ENCODE data around the gene PFDN5. TPM values are rescaled to one million over a fixed set of nuclear protein-coding genes. Genes with fewer than 3 reads are reported as not detected.

Gene PFDN5
- total RNA-seq, 2 experiments from 2014 or later: 264 to 348 TPM

DNA sequence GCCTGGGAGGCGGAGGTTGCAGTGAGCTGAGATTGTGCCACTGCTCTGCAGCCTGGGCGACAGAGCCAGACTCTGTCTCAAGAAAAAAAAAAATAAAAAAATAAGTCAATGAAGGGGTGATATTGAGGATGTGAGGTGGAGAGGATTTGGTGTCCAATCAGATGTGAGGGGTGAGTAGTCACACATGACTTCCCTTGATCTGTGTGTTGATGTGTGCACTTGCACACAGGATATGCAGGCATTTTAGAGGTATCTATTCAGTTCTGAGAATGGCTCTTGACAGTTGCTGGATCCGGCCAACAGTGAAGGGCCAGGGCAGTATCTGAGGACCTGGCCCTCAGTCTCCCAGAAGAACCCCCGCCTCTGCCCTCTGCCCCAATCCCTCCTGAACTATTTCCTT lies 48.6 kb downstream of the PFDN5 start:
- Histone ChIP-seq H3K4me1 (ENCODE audit: insufficient read depth, low read length, poor library complexity, severe bottlenecking) (peaks cover 21% of the 10 kb centered on the region), H3K9me2 (ENCODE audit: insufficient read depth, low read length) (no peaks in the 10 kb centered on the region), H3K4me2 (ENCODE audit: low read length) (peak overlapping the region; percentile 80), H3K79me2 (ENCODE audit: insufficient read depth, low read depth, low read length) (no peaks in the 10 kb centered on the region), H3K9me3 (ENCODE audit: low read length) (no peaks in the 10 kb centered on the region), H3K4me3 (ENCODE audit: low read depth, low read length, poor library complexity, severe bottlenecking) (no peak overlapping the region), H3K27ac (ENCODE audit: low read depth, low read length, poor library complexity, severe bottlenecking) (no peak overlapping the region), H3K36me3 (ENCODE audit: insufficient read depth, low read length) (no peaks in the 10 kb centered on the region), H2AFZ (ENCODE audit: low read length) (peak overlapping the region; percentile 56; the same call in 1 of the 2 replicates), H4K20me1 (ENCODE audit: insufficient read depth, low read length) (no peaks in the 10 kb centered on the region)
- TF ChIP-seq CTCF (conservative IDR thresholded peaks at IDR 0.05; ENCODE audit: low read length) (no peak), EZH2phosphoT487 (IDR thresholded peaks at IDR 0.05; ENCODE audit: borderline replicate concordance, low read depth, low read length) (no peak)
- peak; percentile 33 for DNase-seq (ENCODE audit: low spot score)
- POLR2A ChIA-PET: interaction anchor here (0.7 to 4.1 kb wide), 4 partner anchors 19 to 165 kb away, joined by 3 to 30 read pairs (median 3); no protein-coding TSS in a partner anchor
- BruUV-seq (replicated peaks): no TSS peak
- intact Hi-C loops (cut with micrococcal nuclease; ENCODE audit: unreplicated experiment): no loop called here
- CTCF ChIA-PET (ENCODE audit: unreplicated experiment): interaction anchor here (1.0 to 2.3 kb wide), 3 partner anchors 19 to 130 kb away, joined by 3 to 43 read pairs (median 13); partner anchors contain the start of gene AAAS

DNA sequence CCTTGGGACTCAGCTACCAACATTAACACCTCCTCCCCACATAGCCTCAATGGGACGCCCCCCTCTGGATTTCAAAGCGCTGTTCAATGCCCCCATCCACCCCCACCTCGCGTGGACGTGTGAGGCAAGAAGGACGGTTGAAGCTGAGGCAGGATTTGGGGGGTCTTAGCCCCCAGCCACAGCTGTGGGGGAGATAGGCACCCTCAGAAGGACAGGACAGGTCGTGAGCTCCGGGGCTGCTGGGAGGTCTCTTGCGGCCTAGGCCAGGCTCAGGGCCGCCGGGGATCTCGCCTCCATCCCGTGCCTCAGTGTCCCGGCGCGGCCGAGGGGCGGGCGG lies 49.1 kb downstream of the PFDN5 start:
- Histone ChIP-seq H3K4me3 (ENCODE audit: low read depth, low read length, poor library complexity, severe bottlenecking) (peak overlapping the region; percentile 65), H3K9me3 (ENCODE audit: low read length) (no peaks in the 10 kb centered on the region), H3K79me2 (ENCODE audit: insufficient read depth, low read depth, low read length) (no peaks in the 10 kb centered on the region), H3K4me1 (ENCODE audit: insufficient read depth, low read length, poor library complexity, severe bottlenecking) (peaks cover 21% of the 10 kb centered on the region), H3K9me2 (ENCODE audit: insufficient read depth, low read length) (no peaks in the 10 kb centered on the region), H3K27ac (ENCODE audit: low read depth, low read length, poor library complexity, severe bottlenecking) (no peak overlapping the region), H3K36me3 (ENCODE audit: insufficient read depth, low read length) (no peaks in the 10 kb centered on the region), H2AFZ (ENCODE audit: low read length) (peak overlapping the region; percentile 56; the same call in 1 of the 2 replicates), H4K20me1 (ENCODE audit: insufficient read depth, low read length) (no peaks in the 10 kb centered on the region), H3K4me2 (ENCODE audit: low read length) (peak overlapping the region; percentile 80)
- intact Hi-C loops (cut with micrococcal nuclease; ENCODE audit: unreplicated experiment): no loop called here
- DNase-seq (ENCODE audit: low spot score): no peak
- TF ChIP-seq CTCF (conservative IDR thresholded peaks at IDR 0.05; ENCODE audit: low read length): no peak
- TF ChIP-seq EZH2phosphoT487 (IDR thresholded peaks at IDR 0.05; ENCODE audit: borderline replicate concordance, low read depth, low read length): no peak
- ChIA-PET CTCF (ENCODE audit: unreplicated experiment) (interaction anchor here (0.6 to 2.3 kb wide), 10 partner anchors 12 to 1283 kb away, joined by 3 to 43 read pairs (median 4); partner anchors contain the start of genes AAAS and TARBP2), POLR2A (interaction anchor here (0.7 to 4.1 kb wide), 8 partner anchors 20 to 185 kb away, joined by 3 to 30 read pairs (median 3); partner anchors contain the start of genes AAAS, ESPL1 and TARBP2)
- BruUV-seq (replicated peaks): no TSS peak

DNA sequence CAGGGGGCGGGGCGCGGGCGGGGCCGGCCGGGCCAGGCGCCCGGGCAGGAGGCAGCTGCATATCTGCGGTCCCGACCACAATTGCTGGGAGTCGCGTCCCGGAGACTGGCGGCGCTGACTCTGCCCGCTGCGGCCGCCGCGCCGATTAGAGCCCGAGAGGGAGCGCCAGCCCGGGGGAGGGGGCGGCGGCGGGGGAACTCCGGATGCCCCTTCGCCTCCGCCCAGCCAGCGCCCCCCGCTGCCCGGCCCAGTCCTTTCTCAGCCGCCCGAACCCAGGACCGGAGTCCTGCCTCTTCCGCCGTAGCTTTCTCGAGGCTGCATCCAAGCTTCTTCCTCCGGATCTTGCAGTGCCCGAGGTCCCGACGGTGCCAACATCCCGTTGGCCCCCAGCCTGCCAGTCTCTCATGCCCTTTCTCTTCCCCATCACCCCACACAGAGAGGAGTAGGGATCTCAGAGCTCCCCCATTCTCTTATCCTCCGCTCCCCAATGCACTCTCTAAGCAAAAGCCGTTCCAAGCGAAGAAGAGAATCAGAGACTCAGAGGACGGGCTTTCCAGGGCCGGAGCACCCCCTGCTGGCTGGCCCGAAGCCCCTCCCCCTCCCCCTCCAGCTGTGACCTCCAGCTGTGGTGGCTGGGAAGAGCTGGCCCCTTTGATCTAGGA lies 49.6 kb downstream of the PFDN5 start:
- Histone ChIP-seq H3K79me2 (ENCODE audit: insufficient read depth, low read depth, low read length) (no peaks in the 10 kb centered on the region), H3K4me1 (ENCODE audit: insufficient read depth, low read length, poor library complexity, severe bottlenecking) (peaks cover 21% of the 10 kb centered on the region), H3K9me2 (ENCODE audit: insufficient read depth, low read length) (no peaks in the 10 kb centered on the region), H3K4me2 (ENCODE audit: low read length) (peak overlapping the region; percentile 80), H2AFZ (ENCODE audit: low read length) (peak overlapping the region; percentile 74), H3K27ac (ENCODE audit: low read depth, low read length, poor library complexity, severe bottlenecking) (no peak overlapping the region), H3K4me3 (ENCODE audit: low read depth, low read length, poor library complexity, severe bottlenecking) (peak overlapping the region; percentile 65), H3K9me3 (ENCODE audit: low read length) (no peaks in the 10 kb centered on the region), H4K20me1 (ENCODE audit: insufficient read depth, low read length) (no peaks in the 10 kb centered on the region), H3K36me3 (ENCODE audit: insufficient read depth, low read length) (no peaks in the 10 kb centered on the region)
- CTCF ChIA-PET (ENCODE audit: unreplicated experiment): interaction anchor here (0.5 to 2.3 kb wide), 27 partner anchors 9 to 1640 kb away, joined by 3 to 43 read pairs (median 4); partner anchors contain the start of genes AAAS, MYG1, SP7 and TARBP2
- no TSS peak for BruUV-seq (replicated peaks)
- no peak for TF ChIP-seq EZH2phosphoT487 (IDR thresholded peaks at IDR 0.05; ENCODE audit: borderline replicate concordance, low read depth, low read length)
- TF ChIP-seq CTCF (conservative IDR thresholded peaks at IDR 0.05; ENCODE audit: low read length): peak; percentile 91
- POLR2A ChIA-PET: interaction anchor here (0.5 to 4.1 kb wide), 16 partner anchors 14 to 185 kb away, joined by 3 to 30 read pairs (median 3); partner anchors contain the start of genes AAAS, ESPL1, SP1 and TARBP2
- intact Hi-C loops (cut with micrococcal nuclease; ENCODE audit: unreplicated experiment): loop anchor here (1.0 kb wide), 2 partner anchors 21 to 186 kb away; no protein-coding TSS in a partner anchor
- peak; percentile 80 for DNase-seq (ENCODE audit: low spot score)
